Measurements from ENCODE around the gene BRS3.

- TF ChIP-seq, protein P1, sequence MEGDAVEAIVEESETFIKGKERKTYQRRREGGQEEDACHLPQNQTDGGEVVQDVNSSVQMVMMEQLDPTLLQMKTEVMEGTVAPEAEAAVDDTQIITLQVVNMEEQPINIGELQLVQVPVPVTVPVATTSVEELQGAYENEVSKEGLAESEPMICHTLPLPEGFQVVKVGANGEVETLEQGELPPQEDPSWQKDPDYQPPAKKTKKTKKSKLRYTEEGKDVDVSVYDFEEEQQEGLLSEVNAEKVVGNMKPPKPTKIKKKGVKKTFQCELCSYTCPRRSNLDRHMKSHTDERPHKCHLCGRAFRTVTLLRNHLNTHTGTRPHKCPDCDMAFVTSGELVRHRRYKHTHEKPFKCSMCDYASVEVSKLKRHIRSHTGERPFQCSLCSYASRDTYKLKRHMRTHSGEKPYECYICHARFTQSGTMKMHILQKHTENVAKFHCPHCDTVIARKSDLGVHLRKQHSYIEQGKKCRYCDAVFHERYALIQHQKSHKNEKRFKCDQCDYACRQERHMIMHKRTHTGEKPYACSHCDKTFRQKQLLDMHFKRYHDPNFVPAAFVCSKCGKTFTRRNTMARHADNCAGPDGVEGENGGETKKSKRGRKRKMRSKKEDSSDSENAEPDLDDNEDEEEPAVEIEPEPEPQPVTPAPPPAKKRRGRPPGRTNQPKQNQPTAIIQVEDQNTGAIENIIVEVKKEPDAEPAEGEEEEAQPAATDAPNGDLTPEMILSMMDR (conservative IDR thresholded peaks at IDR 0.05; ENCODE audit: low read length) = no peak
- TF ChIP-seq EZH2phosphoT487 (IDR thresholded peaks at IDR 0.05; ENCODE audit: borderline replicate concordance, low read depth, low read length) = no peak
These were observed 53.5 kb downstream of the BRS3 start for GRCh38 chrX:136541294-136541693.
